Measurements from ENCODE around the gene BTNL9. TPM values are rescaled to one million over a fixed set of nuclear protein-coding genes. Genes with fewer than 3 reads are reported as not detected.

BTNL9 gene
- total RNA-seq, 1 experiment from 2014 or later = 11.5 TPM

Small RNA genes within 50 kb of the gene (microRNA-seq; reads per million reads assigned to microRNA genes)
- gene MIR8089 (ENCODE audit: unreplicated experiment) = not detected

Other genes starting within 250 kb of the BTNL9 start
- gene MGAT1, start 237.5 kb upstream of the BTNL9 start, total RNA-seq (2014; rRNA removed) = 104 and 132 TPM in 2 replicates
- gene ZFP62, start 179.0 kb upstream of the BTNL9 start, total RNA-seq (2014; rRNA removed) = 16.6 and 24.3 TPM in 2 replicates
- gene BTNL8, start 141.1 kb upstream of the BTNL9 start, total RNA-seq (2014; rRNA removed) = 0.23 TPM in 1 of 2 replicates, not detected in the other
- not detected in 2 replicates for gene BTNL3, start 51.4 kb upstream of the BTNL9 start, total RNA-seq (2014; rRNA removed)
- not detected in 2 replicates for gene OR2V1, start 90.9 kb downstream of the BTNL9 start, total RNA-seq (2014; rRNA removed)
- gene OR2V2, start 107.3 kb downstream of the BTNL9 start, total RNA-seq (2014; rRNA removed) = not detected in 2 replicates
- gene TRIM7, start 164.9 kb downstream of the BTNL9 start, total RNA-seq (2014; rRNA removed) = 28.1 and 44.1 TPM in 2 replicates
- gene TRIM41, start 183.0 kb downstream of the BTNL9 start, total RNA-seq (2014; rRNA removed) = 18.7 and 26.8 TPM in 2 replicates
- gene RACK1, start 203.6 kb downstream of the BTNL9 start, total RNA-seq (2014; rRNA removed) = 2,587 and 3,047 TPM in 2 replicates
- gene TRIM52, start 220.9 kb downstream of the BTNL9 start, total RNA-seq (2014; rRNA removed) = 4.4 and 8.9 TPM in 2 replicates

All from PC-3 (cell line).